NCI-H2171 treated with DMSO at 0.1 percent for 48 hours (cell line): ENCODE data around the gene GALNT11.
"Not testable (repeated sequence)": the region's sequence is repeated elsewhere in the genome, so short reads cannot be mapped to it uniquely, and the experiment has no call there.

ENCODE experiments used
- DNase-seq: peaks from one replicate; lab custom pipeline; 2025; lab: John Stamatoyannopoulos, UW

Gene GALNT11

DNA sequence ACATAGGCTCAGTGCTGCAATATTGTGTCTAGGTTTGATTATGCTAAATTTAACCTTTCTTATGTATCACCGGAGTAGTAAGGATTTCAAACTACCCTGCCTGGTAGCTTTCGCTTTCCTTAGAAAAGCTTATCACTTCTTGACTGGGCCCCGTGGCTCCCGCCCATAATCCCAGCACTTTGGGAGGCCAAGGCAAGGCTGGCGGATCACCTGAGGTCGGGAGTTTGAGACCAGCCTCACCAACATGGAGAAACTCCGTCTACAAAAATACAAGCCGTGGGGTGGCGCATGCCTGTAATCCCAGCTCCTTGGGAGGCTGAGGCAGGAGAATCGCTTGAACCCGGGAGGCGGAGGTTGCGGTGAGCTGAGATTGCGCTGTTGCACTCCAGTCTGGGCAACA is 49.9 kb downstream of the GALNT11 start:
- DNase-seq = not testable (repeated sequence)

DNA sequence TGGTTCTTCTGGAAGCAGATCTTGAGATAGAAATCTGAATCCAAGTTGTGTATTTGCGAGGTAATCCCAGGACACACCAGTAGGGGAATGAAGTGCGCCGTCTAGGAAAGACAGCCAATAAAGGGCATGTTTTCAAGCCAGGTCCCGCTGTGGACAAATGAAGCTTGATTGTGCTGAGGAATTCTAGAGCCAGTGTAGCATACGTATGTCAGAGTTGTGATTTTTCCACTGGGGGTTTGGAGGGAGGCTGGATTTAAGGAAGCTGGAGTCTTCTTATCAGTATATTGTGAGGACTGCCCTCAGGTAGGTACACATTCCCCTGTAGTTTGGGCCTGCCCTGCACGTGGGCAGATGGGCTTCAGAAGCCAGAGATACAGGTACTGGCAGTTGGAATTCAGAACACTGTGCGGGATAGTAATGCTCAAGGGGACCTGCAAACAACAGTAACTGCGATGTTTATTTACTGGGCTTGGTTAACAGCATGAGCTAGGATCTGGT is 50.9 kb downstream of the GALNT11 start:
- peak; percentile 10 for DNase-seq

DNA sequence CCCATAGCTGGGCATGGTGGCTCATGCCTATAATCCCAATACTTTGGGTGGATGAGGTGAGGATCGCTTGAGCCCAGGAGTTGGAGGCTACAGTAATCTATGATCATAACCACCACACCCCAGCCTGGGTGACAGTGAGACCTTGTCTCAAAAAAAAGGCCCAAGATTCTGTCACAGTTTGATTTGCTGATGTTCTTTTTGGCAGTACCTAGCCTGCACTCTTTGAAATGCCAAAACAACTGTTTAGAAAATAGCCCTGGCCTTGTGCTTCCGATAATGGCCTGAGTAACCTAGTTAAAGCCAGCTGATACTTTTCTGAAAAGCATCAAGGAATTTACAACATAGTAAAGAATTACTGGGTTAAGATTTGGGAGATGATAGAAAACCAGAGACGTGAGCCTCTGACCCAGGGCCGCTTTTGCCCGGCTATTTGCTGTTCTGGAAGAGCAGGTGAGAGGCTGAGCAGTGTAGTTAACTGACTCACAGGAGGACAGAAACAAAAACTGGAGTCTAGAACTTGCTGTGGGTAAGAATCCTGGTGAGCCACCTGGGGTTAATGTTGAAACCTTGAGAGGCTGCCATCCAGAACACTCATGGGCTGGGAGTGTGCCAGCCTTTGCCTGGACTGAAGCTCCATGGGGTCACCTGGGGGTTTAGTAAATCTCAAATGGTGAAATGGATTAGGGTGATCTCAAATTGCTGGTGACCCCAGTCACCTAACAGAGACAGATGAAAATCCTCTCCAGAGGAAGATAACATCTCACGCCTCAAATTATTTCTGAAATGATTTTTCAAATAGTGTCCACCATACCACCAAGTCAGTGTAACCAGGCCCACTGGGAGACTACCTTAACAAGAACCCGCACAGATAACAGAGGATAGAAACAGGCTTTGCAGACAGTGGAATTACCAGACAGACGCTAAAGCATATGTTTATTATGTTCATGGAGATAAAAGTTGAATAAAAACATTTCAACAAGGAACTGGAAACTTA is 51.8 kb downstream of the GALNT11 start:
- DNase-seq = no peak

DNA sequence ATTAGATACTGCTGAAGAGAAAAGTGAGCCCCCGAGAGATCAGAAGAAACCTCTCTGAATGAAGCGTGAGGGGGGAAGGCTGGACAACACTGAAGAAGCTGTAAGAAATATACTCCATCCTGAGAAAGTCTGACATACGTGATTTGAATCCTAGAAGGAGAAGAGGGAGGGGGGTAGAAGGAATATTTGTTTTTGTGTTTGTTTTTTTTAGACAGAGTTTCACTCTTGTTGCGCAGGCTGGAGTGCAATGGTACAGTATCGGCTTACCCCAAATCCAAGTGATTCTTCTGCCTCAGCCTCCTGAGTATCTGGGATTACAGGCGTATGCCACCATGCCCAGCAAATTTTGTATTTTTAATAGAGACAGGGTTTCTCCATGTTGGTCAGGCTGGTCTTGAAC is 52.6 kb downstream of the GALNT11 start:
- DNase-seq = no peak

DNA sequence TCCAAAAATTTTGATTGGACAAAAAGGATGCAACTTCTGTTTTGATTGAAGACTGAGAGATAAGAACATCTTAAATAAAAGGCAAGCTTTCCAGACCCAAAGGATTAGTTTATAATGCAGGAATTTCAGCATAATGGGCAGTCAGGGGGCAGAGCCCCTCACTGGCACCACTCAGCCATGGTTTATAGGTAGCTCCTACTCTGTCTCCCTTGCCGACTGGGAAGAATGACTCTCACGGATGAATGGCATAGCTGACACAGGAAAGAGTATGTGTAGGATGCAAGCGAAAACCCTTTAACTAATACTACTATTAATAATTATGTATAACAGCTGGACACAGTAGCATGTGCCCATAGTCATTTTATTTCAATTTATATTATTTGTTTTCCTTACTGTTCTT is 53.3 kb downstream of the GALNT11 start:
- no peak for DNase-seq

DNA sequence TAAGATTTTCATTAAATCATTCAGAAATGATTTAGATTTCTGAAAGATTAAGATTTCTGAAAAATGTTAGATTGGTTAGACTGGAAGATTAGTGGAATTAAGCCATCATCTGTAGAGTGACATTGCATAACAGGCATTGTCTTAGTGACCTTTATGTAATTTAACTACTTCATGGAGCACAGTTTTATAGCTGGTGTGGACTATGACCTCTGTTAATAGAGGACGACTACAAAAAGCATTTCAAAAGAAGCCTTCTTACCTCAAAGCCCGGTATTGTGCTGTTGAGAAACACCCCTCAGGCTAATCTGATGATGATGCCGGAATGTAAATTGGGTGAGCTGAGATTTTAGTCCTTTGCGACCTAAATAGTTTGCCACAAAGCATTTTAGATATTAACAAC is 55.6 kb downstream of the GALNT11 start:
- DNase-seq = no peak

DNA sequence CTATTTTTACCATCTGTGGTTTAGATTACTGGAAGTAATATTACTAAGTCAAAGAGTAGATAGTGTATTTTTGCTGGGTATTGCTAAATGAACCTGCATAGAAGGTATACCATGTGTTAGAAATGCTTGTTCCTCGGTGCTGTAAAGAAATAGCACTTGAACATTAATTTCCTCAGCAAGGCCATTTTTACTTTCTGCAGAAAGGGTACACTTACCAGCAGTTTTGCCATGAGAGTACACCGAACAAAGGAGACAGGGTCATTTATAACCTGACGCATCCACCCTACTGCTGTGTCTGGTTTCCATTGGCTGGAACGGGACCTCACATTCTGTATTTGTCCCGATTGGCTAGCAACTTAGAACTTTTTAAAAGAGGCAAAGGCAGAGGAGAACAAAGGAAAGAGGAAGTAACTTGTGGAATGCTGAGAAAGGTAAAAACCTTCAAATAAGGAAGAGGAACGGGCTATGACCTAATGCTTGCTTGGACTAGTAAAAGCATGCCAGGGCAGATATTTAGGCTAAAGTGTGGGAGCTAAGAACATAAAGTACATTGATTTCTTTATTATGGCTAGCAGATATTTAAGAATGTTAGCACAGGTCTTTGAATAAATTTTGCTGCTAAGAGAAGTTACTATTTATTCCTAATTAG is 56.7 kb downstream of the GALNT11 start:
- not testable (repeated sequence) for DNase-seq

DNA sequence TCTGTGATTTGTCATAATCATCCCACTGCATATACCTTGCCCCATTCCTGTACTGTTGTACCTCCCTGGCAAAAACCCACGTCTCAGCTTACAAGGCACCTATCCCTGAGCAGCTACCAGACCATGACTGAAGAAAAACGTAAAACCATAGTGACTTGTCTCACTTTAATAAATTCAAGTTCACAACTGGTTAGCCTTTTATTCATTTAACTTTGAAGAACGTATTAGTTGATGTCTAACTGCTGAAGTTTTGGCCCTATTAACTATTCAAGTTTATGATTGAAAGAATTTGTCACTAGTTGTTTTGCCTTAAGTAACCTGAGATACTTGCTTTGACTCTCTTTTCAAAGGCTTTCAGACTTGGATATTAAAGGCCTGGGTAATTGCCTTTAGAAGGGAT is 59.7 kb downstream of the GALNT11 start:
- no peak for DNase-seq

DNA sequence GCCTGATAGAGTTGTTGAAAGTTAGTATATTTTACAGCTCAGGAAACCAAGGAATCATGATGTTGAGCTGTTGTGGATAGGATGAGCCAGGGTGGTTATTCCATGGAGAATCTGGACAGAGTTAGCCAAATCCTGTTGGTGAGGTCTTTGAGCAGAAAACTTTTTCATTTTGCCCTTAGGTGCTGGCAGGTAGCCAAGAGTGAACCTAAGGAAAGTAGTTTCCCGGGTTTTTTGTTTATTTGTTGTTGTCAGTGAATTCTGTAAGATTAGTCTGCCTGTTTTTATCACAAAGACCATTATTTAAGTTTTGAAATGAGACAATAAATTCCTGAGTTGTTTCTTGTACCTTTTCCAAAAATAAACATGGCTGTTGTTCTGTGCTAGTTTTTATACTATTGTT is 61.0 kb downstream of the GALNT11 start:
- no peak for DNase-seq

DNA sequence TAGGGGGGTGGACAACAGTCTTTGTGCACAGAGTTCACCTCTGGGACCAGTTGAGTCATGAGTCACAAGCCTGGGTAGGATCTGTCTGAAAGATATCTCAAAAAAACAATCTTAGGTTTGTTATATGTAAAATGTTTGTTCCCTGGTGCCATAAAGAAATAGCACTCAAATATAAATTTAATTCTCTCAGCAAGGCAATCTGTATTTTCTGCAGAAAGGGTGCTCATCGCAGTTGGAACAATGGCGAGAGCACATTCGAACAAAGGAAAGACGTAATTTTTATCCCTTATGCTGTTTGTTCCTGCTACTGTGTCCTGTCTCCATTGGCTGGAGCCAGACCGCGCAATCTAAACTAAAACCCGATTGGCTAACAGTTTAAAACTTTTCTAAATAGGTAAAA is 63.7 kb downstream of the GALNT11 start:
- DNase-seq = no peak

DNA sequence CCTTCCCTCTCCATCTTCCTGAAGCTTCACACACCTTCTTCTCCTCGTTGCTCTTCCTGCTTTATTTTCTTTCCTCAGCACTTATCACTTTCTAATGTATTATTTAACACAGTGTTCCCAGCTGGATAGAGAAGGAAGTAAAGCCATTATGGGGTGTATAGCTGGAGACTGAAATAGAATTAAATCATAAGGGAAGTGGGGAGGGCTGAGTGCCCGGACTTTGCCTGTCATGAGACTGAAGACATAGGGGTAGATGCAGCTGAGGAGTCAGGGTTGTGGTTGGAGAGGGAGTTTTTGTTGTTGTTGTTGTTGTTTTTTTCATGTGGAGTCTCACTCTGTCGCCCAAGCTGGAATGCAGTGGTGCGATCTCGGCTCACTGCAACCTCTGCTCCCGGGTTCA is 65.3 kb downstream of the GALNT11 start:
- no peak for DNase-seq

DNA sequence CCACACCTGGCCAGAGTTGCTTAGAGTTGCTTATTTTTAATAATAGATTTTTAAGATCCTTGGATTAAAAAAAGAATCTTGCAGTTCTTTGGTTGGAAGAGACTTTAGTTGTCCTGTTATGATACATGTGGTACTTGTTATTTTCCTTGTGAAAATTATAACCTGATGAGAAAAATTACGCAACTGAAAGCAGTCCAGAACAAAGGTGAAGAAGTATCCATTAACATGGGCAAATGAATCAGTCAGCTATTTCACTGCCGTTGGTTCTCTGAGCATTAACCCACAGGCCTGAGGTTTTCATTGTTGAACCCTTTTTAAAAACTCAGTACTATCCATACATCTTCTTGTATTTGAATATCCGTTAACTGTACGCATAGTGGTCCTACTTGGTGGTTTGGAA is 68.2 kb downstream of the GALNT11 start:
- DNase-seq = no peak

DNA sequence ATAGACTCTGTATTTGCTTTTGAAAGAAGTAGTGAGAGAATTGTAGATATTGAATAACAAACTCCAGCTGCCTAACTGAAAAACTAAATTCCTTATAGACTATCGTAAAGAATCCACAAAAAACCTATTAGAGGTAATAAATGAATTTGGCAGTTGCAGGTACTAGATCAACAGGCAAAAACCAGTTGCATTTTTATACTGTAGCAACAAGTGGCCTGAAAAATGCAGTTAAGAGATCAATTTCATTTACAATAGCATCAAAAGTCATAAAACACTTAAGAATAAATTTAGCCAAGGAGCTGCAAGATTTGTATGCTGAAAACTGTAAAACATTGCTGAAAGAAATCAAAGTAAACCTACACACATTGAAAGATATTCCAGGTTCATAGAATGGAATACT is 70.3 kb downstream of the GALNT11 start:
- no peak for DNase-seq

DNA sequence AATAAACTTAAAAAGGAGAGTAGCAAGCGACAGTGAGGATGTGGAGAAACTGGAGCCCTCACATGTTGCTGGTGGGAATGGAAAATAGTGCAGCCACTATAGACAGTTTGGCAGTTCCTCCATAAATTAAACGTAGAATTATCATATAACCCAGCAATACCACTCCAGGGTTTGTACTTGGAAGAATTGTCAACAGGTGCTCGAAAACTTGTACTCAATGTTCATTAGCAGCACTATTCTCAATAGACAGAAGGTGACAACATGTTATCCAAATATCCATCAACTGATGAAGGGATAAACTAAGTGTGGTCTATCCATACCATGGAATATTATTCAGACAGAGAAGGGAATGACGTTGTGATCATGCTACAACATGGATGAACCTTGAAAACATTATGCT is 71.9 kb downstream of the GALNT11 start:
- DNase-seq = no peak

DNA sequence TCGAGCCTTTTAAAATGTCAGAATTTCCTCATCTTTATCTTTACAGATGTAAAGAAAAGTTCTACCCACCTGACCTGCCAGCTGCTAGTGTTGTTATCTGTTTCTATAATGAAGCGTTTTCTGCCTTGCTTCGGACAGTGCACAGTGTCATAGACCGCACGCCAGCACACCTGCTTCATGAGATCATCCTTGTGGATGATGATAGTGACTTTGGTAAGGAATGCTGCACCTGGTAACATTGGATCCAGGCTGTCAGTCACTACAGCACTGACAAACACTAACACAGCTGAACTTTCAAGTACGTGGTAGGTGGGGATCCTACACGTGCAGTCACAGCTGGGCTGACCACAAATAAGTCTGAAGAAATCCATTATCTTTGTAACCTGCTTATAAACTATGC is 77.6 kb downstream of the GALNT11 start:
- DNase-seq = no peak

DNA sequence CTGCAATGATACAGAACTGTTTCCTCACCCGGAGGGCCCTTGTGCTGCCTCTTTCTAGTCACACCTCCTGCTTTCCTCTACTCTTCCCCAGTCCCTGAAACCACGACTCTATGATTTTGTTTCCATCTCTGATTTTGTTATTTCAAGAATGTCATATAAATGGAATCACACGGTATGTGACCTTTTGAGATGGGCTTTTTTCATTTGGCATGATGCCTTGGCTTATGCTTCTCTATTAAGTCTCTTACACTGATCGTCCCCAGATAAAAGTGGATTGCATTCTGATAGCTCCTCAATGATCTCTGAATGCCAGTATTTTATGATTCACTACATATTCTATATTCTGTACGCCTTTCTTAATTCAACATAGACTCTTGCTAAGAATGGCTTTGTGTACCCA is 78.2 kb downstream of the GALNT11 start:
- DNase-seq = no peak

DNA sequence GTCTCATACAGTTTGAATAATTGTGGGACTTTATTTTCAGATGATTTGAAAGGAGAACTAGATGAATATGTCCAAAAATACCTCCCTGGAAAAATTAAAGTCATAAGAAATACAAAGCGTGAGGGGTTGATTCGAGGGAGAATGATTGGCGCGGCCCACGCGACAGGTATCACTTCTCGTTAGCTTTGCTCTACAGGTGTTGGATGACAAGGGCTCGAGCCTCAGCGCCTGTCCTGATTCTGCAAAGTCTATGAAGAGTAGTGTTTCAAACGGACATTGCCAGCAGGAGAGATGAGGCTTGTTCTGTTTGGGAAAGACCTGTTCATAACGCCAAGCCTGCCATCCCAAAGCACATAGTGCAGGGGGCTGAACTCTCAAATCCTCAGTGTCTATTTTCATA is 79.7 kb downstream of the GALNT11 start:
- DNase-seq = no peak

DNA sequence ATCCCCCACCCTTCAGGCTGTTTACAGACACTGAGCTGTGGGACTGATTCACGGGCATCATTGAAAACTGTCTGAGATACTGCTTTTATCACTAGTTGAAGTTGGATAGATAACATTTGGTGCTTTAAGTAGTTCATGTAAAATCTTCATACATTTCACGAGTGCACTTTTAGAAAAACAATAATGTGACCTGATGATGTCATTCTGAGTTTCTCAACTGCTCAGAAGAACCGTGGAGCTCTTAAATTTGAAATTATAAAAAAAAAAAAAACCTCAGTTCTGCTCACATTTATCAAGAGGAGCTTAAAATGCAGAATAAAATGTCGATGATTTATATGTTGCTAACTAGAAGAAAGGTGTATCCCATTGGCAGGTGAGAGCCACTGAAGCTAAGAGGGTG is 81.5 kb downstream of the GALNT11 start:
- no peak for DNase-seq

DNA sequence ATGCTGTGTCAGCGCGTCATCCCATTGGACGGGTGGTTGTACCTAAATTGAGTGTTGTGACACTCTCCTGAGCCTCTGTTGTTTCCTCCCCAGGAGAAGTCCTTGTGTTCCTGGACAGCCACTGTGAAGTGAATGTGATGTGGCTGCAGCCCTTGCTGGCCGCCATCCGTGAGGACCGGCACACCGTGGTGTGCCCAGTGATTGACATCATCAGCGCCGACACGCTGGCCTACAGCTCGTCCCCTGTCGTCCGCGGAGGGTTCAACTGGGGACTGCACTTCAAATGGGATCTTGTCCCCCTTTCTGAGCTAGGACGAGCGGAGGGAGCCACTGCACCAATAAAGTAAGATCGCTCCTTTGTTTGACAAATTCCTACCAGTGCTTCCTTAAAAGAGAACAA is 82.5 kb downstream of the GALNT11 start:
- DNase-seq = no peak

DNA sequence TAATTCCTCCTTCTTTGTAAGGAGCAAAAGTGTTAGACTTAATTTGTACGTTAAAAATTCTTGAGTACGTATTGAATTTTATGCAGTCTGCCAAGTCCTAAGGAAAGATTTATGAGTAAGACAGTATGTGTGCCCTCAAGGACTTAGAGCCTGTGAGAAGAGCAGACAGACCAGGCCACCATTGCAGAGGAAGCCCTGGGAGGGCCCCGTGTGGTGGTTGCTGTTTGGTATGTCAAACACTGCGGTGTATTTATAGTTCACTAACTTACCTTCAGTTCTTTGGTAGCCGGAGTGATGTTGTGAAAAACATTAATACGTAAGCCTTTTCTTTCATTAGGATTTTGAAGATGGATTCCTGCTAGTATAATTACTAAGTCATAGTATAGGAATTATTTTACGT is 82.9 kb downstream of the GALNT11 start:
- no peak for DNase-seq

DNA sequence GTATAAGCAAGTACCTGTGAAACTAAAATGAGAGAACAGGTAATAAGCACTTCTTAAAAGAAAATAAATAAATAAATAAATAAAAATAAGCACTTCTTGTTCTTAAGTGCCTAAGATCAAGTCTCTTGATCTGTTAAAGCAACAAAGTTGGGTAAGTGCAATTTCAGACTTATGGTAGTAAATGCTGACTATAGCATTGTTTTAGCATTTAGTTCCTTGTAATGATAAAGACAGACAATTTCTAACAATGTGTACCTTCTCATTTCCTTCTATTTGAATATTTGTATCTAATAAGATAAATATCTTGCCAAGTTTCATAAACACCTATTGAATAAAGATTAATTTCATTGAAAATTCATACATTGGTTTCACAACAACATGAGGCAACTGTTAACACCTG is 87.4 kb downstream of the GALNT11 start:
- DNase-seq = no peak

DNA sequence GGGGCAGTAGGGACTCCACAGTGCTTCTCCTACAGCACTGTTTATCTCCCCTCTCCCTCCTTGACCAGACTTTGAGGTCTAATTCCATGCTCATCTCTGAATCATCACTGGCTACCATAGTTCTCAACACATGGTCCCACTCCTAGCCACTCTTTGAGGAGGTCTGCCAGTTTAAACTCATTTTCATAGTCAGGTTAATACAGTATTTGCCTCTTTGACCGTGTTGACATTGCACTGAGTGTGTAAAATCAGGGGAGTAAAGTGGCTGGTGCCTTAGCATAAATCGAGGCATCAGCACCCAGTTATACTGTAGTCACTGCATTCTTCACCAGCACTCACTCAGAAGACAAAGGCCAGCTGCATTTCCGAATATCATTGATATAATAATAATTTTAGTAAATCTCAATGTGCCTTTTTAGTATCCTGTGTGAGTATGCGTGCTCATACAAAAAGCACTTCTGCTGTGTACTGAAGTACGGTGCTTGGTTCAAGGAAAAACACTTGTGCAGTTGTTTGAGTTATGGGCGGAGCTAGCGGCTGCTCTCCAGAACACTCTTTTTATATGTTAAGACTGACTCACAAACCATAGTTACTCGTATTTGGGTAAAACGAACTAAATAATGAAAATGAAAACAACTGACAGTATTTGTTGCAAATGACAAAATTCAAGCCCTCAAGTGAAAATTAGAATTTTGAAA is 89.7 kb downstream of the GALNT11 start:
- DNase-seq = no peak

DNA sequence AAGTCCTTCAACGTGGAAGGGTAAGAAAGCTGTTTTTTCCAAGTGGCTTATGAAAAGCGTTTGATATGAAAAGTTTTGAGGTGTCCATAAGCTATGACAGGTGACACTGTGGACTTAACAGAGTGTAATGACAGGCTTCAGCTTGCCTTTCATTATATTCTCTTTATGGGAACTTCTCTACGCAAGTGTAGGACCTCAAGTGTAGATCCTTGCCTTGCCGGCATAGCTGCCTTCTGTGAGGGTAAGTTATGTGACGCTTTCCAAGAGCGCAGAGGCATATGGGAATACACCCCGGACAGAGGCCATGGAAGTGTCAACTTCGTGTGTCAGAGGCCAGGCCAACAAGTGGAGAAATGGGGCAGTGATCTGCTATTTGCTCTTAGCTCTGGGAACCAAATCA is 91.9 kb downstream of the GALNT11 start:
- DNase-seq = no peak
